Small intestine (tissue), 7 donors: Measurements from ENCODE around the gene XPC. TPM values are rescaled to one million over a fixed set of nuclear protein-coding genes. Genes with fewer than 3 reads are reported as not detected.

ENCODE experiments used
- DNase-seq, 2 donors: peaks; one replicate each; pipeline versions ENCODE4 v3.0.0 to v3.0.0-alpha.2; 2013
- FAIRE-seq: peaks from 2 replicates; lab custom pipeline; 2012; peaks lifted over from hg19 to GRCh38; lab: Jason Lieb, UNC
- H3K27ac ChIP-seq, 3 donors: one replicate each; pipeline ENCODE4 v1.5.1; 2013; ENCODE audit warnings: low read length in 2 of 3, mild to moderate bottlenecking in 2 of 3, control low read depth in 1 of 3, inconsistent platforms in 1 of 3, low read depth in 1 of 3, moderate library complexity in 1 of 3
- H3K27me3 ChIP-seq, 3 donors: one replicate each; pipeline ENCODE4 v1.6.1; 2013; ENCODE audit warnings: low read length in 3 of 3, inconsistent platforms in 1 of 3; ENCODE audit not compliant: control insufficient read depth in 3 of 3, insufficient read depth in 3 of 3
- H3K36me3 ChIP-seq, 3 donors: one replicate each; pipeline ENCODE4 v1.6.1; 2013; ENCODE audit warnings: low read length in 3 of 3, inconsistent platforms in 1 of 3, low read depth in 1 of 3, mild to moderate bottlenecking in 1 of 3, moderate library complexity in 1 of 3; ENCODE audit not compliant: control insufficient read depth in 3 of 3, insufficient read depth in 2 of 3
- H3K4me1 ChIP-seq, 3 donors: one replicate each; pipeline ENCODE4 v1.6.1; 2013; ENCODE audit warnings: low read length in 2 of 3, inconsistent platforms in 1 of 3, low read depth in 1 of 3, mild to moderate bottlenecking in 1 of 3, moderate library complexity in 1 of 3; ENCODE audit not compliant: control insufficient read depth in 3 of 3, insufficient read depth in 2 of 3
- H3K4me3 ChIP-seq, 3 donors: one replicate each; pipeline ENCODE4 v1.5.1; 2013; ENCODE audit warnings: low read length in 3 of 3, control low read depth in 1 of 3, inconsistent platforms in 1 of 3, low read depth in 1 of 3, mild to moderate bottlenecking in 1 of 3, moderate library complexity in 1 of 3
- H3K9me3 ChIP-seq, 2 donors: one replicate each; pipeline ENCODE4 v1.6.1; 2013; ENCODE audit warnings: low read depth in 1 of 2, low read length in 1 of 2; ENCODE audit not compliant: control insufficient read depth in 2 of 2, insufficient read depth in 1 of 2
- WGBS, 3 donors: extraction: QIAGEN DNeasy Blood & Tissue Kit; methylation state at CpG; one replicate each; pipeline ENCODE4 v1.1.7; 2013; 5-methylcytosine and 5-hydroxymethylcytosine counted together
- polyA plus RNA-seq, 4 donors: library from polyadenylated mRNA; stranded (reverse) in 3 of 4; unstranded in 1 of 4; fragments of 200-250 nt in 3 of 4; fragments of 120-200 nt in 1 of 4; gene quantifications; one replicate each; pipeline versions ENCODE4 v1.2.1 to v1.2.3, GENCODE V29; 2013
- donor health status: healthy with polysubstance abuse.
- donor health status: control.
- donor health status: control.
- donor health status: Bipolar disorder and iron deficiency.
- donor health status: healthy.

Gene XPC
- polyA plus RNA-seq, 4 donors = 17.3 to 38.6 (median 24.4) TPM

DNA sequence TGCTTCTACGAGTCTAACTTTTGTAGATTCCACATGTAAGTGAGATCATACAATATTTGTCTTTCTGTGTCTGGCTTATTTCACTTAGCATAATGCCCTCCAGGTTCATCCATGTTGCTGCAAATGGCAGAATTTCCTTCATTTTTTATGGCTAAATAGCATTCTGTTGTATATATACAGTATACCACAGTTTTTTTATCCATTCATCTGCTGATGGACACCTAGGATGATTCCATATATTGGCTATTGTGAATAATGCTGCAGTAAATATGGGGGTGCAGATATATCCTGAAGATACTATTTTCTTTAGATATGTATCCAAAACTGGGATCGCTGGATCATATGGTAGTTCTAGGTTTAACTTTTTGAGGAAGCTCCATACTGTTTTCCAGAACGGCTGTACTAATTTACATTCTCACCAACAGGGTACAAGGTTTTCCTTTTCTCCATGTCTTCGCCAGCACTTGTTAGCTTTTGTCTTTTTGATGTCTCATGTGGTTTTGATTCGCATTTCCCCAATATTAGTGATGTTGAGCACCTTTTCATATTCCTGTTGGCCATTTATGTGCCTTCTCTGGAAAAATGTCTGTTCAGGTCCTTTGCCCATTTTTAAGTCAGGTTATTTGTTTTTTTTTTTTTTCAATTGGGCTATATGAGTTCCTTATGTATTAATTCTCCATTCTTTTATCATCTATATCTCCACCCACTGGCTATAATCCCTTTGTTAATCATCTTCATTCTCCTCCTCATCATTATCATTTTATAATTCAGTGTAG, 80.6 kb downstream of the XPC start:
- no peak for DNase-seq
- H3K36me3 ChIP-seq = no peaks in the 10 kb centered on the region
- FAIRE-seq = no peak
- no peak overlapping the region for H3K4me3 ChIP-seq
- no peaks in the 10 kb centered on the region for H3K4me1 ChIP-seq
- H3K9me3 ChIP-seq = no peaks in the 10 kb centered on the region
- H3K27me3 ChIP-seq = peaks cover 0 to 4% (median 0%) of the 10 kb centered on the region in 3 donors
- H3K27ac ChIP-seq = no peak overlapping the region
- WGBS, 3 donors = 93 to 95% (median 95%) methylated on average over 5 of the region's 5 CpGs

- Histone ChIP-seq H3K27ac (no peak overlapping the region), H3K36me3 (no peaks in the 10 kb centered on the region), H3K4me3 (no peak overlapping the region), H3K27me3 (peaks cover 0 to 4% (median 0%) of the 10 kb centered on the region in 3 donors), H3K4me1 (no peaks in the 10 kb centered on the region), H3K9me3 (no peaks in the 10 kb centered on the region)
- WGBS, 3 donors = 78 to 89% (median 82%) methylated on average over 3 of the region's 3 CpGs
- FAIRE-seq = no peak
- no peak for DNase-seq
Measured at GRCh38 chr3:14096742-14097141, 81.7 kb downstream of the XPC start.

Other genes starting within 250 kb of the XPC start
- 10 to 100 TPM; 15.9 to 42.3 (median 26.5) TPM for gene CHCHD4, start 53.7 kb downstream of the XPC start, polyA plus RNA-seq
- 10 to 100 TPM; 11.9 to 37.5 (median 22.9) TPM for gene TMEM43, start 53.5 kb downstream of the XPC start, polyA plus RNA-seq
- gene LSM3, start 216 bp upstream of the XPC start, polyA plus RNA-seq = 10 to 100 TPM; 12.2 to 18.4 (median 13.6) TPM
- gene SLC6A6, start 224.0 kb upstream of the XPC start, polyA plus RNA-seq = 10 to 100 TPM in 2 of 4 donors, 1 to 10 TPM in 2; 6.9 to 24.1 (median 9.7) TPM